Fibroblast of mammary gland (primary cell): ENCODE measurements around the gene OTC.

Experiments
- DNase-seq: peaks from one replicate; pipeline ENCODE4 v3.0.0-alpha.2; 2010; ENCODE audit warnings: low read depth
- H3K4me3 ChIP-seq: 2 replicates; pipeline ENCODE4 v1.5.1; 2011; ENCODE audit warnings: low read depth, mild to moderate bottlenecking, low read length, moderate library complexity; ENCODE audit not compliant: control insufficient read depth
- CTCF ChIP-seq: conservative IDR thresholded peaks from 2 replicates; pipeline ENCODE4 v1.5.1; 2011; ENCODE audit warnings: low read depth, low read length, inconsistent platforms; ENCODE audit not compliant: control insufficient read depth, insufficient read depth

The OTC gene

GRCh38 chrX:38318196-38318595 lies 34.2 kb upstream of the OTC start:
- TF ChIP-seq CTCF, result no peak
- DNase-seq, result no peak
- H3K4me3 ChIP-seq, result no peak overlapping the region

- TF ChIP-seq CTCF, result no peak
- no peak for DNase-seq
Measured at GRCh38 chrX:38318606-38319005, 33.8 kb upstream of the OTC start.

DNA sequence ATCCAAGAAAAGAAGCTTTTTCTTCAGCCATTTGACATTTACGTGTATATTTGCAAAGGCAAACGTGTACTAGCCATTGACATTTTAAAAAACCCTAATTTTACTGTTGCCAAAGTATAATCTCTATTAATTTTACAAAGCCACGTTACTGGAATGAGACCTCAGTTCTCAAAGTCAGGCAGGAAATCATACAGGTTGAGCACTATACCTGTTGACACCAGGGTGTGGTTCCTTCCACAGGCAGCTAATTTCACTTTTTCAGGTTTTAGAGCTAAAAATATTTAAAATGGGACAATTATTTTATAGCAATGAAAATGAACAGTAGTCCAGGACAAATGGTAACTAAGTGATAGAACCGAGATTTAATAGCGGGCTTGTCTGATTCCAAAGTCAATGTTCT lies 31.6 kb upstream of the OTC start:
- no peak for TF ChIP-seq CTCF
- H3K4me3 ChIP-seq, result no peak overlapping the region
- no peak for DNase-seq

More at GRCh38 chrX:38318606-38319005, 33.8 kb upstream of the OTC start:
- H3K4me3 ChIP-seq, result no peak overlapping the region

GRCh38 chrX:38326086-38326485 lies 26.3 kb upstream of the OTC start:
- TF ChIP-seq CTCF, result no peak
- H3K4me3 ChIP-seq, result peak overlapping the region; percentile 57
- DNase-seq, result no peak

DNA sequence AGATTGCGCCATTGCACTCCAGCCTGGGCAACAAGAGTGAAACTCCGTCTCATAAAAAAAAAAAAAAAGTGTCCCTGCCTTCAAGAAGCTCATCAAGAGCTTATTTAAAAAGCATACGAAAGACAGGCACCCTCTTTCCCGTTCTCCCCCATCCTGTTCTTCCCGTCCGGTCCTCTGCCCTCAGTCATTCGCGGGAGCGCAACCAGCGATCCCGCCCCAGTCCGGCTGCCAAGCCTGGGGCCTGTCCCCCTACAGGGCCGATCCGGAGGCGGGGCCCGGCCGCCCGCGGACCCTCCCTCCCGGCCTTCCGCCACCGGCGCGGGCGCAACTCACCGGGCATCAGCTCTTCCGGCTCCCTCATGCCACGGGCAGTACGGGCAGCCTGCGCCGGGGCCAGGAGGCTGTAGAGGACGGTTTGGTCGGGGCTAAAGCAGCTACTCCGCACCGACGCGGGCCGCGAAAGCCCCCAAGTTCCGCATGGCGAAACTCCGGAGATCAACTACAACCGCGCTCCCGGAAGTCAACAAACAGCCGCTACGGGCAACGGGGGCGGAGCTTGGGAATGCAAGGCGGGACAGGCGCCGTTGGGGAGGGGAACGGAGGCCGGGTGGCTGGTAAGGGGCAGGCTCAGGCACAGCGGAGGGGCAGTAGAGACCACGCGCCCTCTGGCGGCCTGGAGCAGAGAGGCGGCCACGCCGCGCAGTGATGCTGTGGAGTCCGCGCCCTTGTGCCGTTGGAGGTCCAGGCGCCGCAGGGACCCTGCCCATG lies 25.2 kb upstream of the OTC start, which contains the start of gene RPGR:
Gene RPGR (minus strand): TSS at position 503 of the 768 bp plus-strand sequence. CDS start 142 bp downstream, at position 361.
- peak within 1 kb of the TSS; percentile 57 for H3K4me3 ChIP-seq
- DNase-seq, result peak; percentile 92
- TF ChIP-seq CTCF, result peak; percentile 62

GRCh38 chrX:38327775-38328081 lies 24.7 kb upstream of the OTC start:
- TF ChIP-seq CTCF, result no peak
- H3K4me3 ChIP-seq, result peak overlapping the region; percentile 26
- no peak for DNase-seq
